PC-9 (cell line): ENCODE data around the gene DKC1.

ENCODE experiments used
- CTCF ChIP-seq: fragments of 200-600 bp; sonication (generic); conservative IDR thresholded peaks from 2 replicates; pipeline ENCODE4 v1.6.1; 2017; ENCODE audit warnings: mixed run types, antibody characterized with exemption, mild to moderate bottlenecking, moderate library complexity
- EZH2 ChIP-seq: fragments of 200-600 bp; sonication (generic); IDR thresholded peaks from 2 replicates; pipeline ENCODE4 v1.8.0; 2017; ENCODE audit warnings: antibody characterized with exemption, low read depth

- no peak for TF ChIP-seq CTCF
- TF ChIP-seq EZH2 = no peak
Measured at GRCh38 chrX:154791939-154792338, 29.3 kb downstream of the DKC1 start.
